MCF 10A (cell line): Measurements from ENCODE around the gene OR2M3. TPM values are rescaled to one million over a fixed set of nuclear protein-coding genes. Genes with fewer than 3 reads are reported as not detected.

Experiments
- BruUV-seq: library from RNA; stranded (reverse); fragments of 400-500 nt; replicated peaks from 2 replicates; lab custom pipeline; 2021; lab: Mats Ljungman, UMichigan
- CTCF ChIA-PET: fragments of 300-600 bp; sonication (Branson Sonifier 250); formaldehyde crosslinking; extraction: SDS; loops from one replicate; lab custom pipeline; 2021; ENCODE audit warnings: antibody characterized with exemption, inconsistent platforms; lab: Yijun Ruan, JAX
- POLR2A ChIA-PET: fragments of 300-600, 350-650 bp; sonication (Branson Sonifier 250); formaldehyde crosslinking; extraction: SDS; loops from one replicate; lab custom pipeline; 2020; ENCODE audit warnings: antibody characterized with exemption, inconsistent platforms; lab: Yijun Ruan, JAX
- DNase-seq: peaks from one replicate; pipeline ENCODE4 v3.0.0-alpha.2; 2018; ENCODE audit not compliant: unreplicated experiment
- H3K27ac Mint-ChIP-seq: one replicate; pipeline ENCODE4 v1.8.0; 2022; ENCODE audit warnings: mild to moderate bottlenecking, low read depth, mixed read lengths; ENCODE audit not compliant: unreplicated experiment
- H3K27me3 Mint-ChIP-seq: one replicate; pipeline ENCODE4 v1.8.0; 2022; ENCODE audit warnings: mixed read lengths; ENCODE audit not compliant: insufficient read depth, unreplicated experiment
- H3K36me3 Mint-ChIP-seq: one replicate; pipeline ENCODE4 v1.8.0; 2022; ENCODE audit warnings: mild to moderate bottlenecking, moderate library complexity, mixed read lengths; ENCODE audit not compliant: insufficient read depth, unreplicated experiment
- H3K4me1 Mint-ChIP-seq: one replicate; pipeline ENCODE4 v1.8.0; 2022; ENCODE audit warnings: mixed read lengths; ENCODE audit not compliant: insufficient read depth, unreplicated experiment
- H3K4me3 Mint-ChIP-seq: one replicate; pipeline ENCODE4 v1.8.0; 2022; ENCODE audit warnings: mild to moderate bottlenecking, moderate library complexity, mixed read lengths; ENCODE audit not compliant: unreplicated experiment
- H3K9me3 Mint-ChIP-seq: one replicate; pipeline ENCODE4 v1.8.0; 2022; ENCODE audit warnings: mixed read lengths; ENCODE audit not compliant: unreplicated experiment
- intact Hi-C: fragments of 100-400 bp; cut with micrococcal nuclease; formaldehyde crosslinking; loops from 2 replicates; pipeline ENCODE4 v1.14.1; 2022
- total RNA-seq: library from RNA; stranded (reverse); gene quantifications from 2 replicates; pipeline ENCODE4 v1.2.3, GENCODE V29; 2022
- TF ChIP-seq, protein P1 (sequence below): fragments of 200-600 bp; IDR thresholded peaks from one replicate; pipeline ENCODE4 v1.8.0; 2022; ENCODE audit warnings: antibody characterized with exemption, mild to moderate bottlenecking; ENCODE audit not compliant: unreplicated experiment

Gene OR2M3
- total RNA-seq, 1 experiment from 2014 or later = not detected

DNA sequence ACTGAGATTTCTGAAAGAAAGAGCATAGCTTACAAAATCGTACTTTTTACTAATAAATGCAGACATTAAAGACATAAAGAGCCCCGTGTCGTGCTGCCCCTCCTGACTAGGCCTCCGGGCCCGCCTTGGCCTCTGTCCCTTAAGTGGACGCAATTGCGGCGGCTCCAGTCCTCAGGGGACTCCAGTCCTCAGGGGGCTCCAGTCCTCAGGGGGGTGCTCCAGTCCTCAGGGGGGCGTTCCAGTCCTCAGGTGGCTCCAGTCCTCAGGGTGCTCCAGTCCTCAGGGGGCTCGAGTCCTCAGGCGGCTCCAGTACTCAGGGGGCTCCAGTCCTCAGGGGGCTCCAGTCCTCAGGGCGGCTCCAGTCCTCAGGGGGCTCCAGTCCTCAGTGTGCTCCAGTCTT lies 33.0 kb upstream of the OR2M3 start:
- BruUV-seq = no TSS peak
- no peaks in the 10 kb centered on the region for H3K27me3 Mint-ChIP-seq
- no peak overlapping the region for H3K27ac Mint-ChIP-seq

DNA sequence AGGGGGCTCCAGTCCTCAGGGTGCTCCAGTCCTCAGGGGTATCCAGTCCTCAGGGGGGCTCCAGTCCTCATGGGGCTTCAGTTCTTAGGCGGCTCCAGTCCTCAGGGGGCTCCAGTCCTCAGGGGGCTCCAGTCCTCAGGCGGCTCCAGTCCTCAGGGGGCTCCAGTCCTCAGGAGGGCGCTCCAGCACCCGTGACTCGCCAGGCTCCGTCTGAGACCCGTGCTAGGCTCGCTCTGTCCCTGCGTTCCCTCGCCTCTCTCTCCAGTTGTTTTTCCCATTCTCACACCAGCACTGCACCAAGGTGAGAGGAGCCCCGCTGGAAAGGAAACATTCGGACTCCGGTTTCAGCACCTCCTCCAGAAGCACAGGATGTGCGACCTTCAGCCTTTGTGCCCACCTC lies 31.9 kb upstream of the OR2M3 start:
- Mint-ChIP-seq H3K36me3 (no peaks in the 10 kb centered on the region), H3K27me3 (no peaks in the 10 kb centered on the region), H3K9me3 (peaks cover 10% of the 10 kb centered on the region), H3K4me3 (no peak overlapping the region), H3K27ac (no peak overlapping the region), H3K4me1 (no peaks in the 10 kb centered on the region)
- TF ChIP-seq, protein P1, sequence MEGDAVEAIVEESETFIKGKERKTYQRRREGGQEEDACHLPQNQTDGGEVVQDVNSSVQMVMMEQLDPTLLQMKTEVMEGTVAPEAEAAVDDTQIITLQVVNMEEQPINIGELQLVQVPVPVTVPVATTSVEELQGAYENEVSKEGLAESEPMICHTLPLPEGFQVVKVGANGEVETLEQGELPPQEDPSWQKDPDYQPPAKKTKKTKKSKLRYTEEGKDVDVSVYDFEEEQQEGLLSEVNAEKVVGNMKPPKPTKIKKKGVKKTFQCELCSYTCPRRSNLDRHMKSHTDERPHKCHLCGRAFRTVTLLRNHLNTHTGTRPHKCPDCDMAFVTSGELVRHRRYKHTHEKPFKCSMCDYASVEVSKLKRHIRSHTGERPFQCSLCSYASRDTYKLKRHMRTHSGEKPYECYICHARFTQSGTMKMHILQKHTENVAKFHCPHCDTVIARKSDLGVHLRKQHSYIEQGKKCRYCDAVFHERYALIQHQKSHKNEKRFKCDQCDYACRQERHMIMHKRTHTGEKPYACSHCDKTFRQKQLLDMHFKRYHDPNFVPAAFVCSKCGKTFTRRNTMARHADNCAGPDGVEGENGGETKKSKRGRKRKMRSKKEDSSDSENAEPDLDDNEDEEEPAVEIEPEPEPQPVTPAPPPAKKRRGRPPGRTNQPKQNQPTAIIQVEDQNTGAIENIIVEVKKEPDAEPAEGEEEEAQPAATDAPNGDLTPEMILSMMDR = no peak
- POLR2A ChIA-PET = no interaction called here
- DNase-seq = no peak
- CTCF ChIA-PET = no interaction called here
- BruUV-seq = no TSS peak
- intact Hi-C loops = no loop called here

More for the DNA sequence above, 33.0 kb upstream of the OR2M3 start:
- Mint-ChIP-seq H3K36me3 (no peaks in the 10 kb centered on the region), H3K4me1 (no peaks in the 10 kb centered on the region), H3K9me3 (peaks cover 10% of the 10 kb centered on the region), H3K4me3 (no peak overlapping the region)
- no peak for DNase-seq
- intact Hi-C loops = no loop called here
- CTCF ChIA-PET = interaction anchor here (0.6 kb wide), 2 partner anchors 13 to 277 kb away, joined by 3 to 4 read pairs; no protein-coding TSS in a partner anchor
- TF ChIP-seq, protein P1 = no peak
- POLR2A ChIA-PET = no interaction called here

- Mint-ChIP-seq H3K27ac (no peak within 1 kb of the TSS), H3K36me3 (no peaks in the 10 kb centered on the region), H3K4me1 (no peaks in the 10 kb centered on the region), H3K27me3 (no peaks in the 10 kb centered on the region), H3K4me3 (no peak within 1 kb of the TSS), H3K9me3 (no peaks in the 10 kb centered on the region)
- no peak for DNase-seq
- intact Hi-C loops = no loop called here
- CTCF ChIA-PET = no interaction called here
- TF ChIP-seq, protein P1 = no peak
- no TSS peak for BruUV-seq
- POLR2A ChIA-PET = no interaction called here
Observed at GRCh38 chr1:248174521-248174920, 22.5 kb upstream of the OR2M3 start, which contains the start of gene OR2M2. OR2M2 (plus strand) TSS chr1:248174821; CDS start chr1:248179986, 5,165 bp downstream.

- H3K9me3 Mint-ChIP-seq = peaks cover 7% of the 10 kb centered on the region
- no peak overlapping the region for H3K27ac Mint-ChIP-seq
- intact Hi-C loops = no loop called here
- DNase-seq = no peak
- no peaks in the 10 kb centered on the region for H3K36me3 Mint-ChIP-seq
- ChIA-PET CTCF (no interaction called here), POLR2A (interaction anchor here (0.6 kb wide), 1 partner anchor 23 kb away, joined by 3 read pairs; no protein-coding TSS in a partner anchor)
- TF ChIP-seq, protein P1 = no peak
- H3K4me1 Mint-ChIP-seq = peaks cover 6% of the 10 kb centered on the region
- H3K4me3 Mint-ChIP-seq = peak overlapping the region; percentile 1
- no TSS peak for BruUV-seq
- no peaks in the 10 kb centered on the region for H3K27me3 Mint-ChIP-seq
Observed at GRCh38 chr1:248183996-248184395, 13.1 kb upstream of the OR2M3 start.
